ENCODE measurements around the gene SPINDOC.

- TF ChIP-seq POLR2A (IDR thresholded peaks at IDR 0.05; ENCODE audit: borderline replicate concordance, extremely low read depth, insufficient read depth, insufficient read length) (no peak), EZH2 (IDR thresholded peaks at IDR 0.05) (no peak), CTCF (IDR thresholded peaks at IDR 0.05 in 2 of 3, conservative IDR thresholded peaks at IDR 0.05 in 1 of 3; ENCODE audit: borderline replicate concordance in 1 of 3, insufficient read depth in 1 of 3, low read depth in 2 of 3, low read length in 2 of 3) (no peak), JUND (IDR thresholded peaks at IDR 0.05) (no peak), FOSL1 (IDR thresholded peaks at IDR 0.05; ENCODE audit: low read depth) (no peak), REST (IDR thresholded peaks at IDR 0.05; ENCODE audit: low read depth) (no peak), ATF3 (IDR thresholded peaks at IDR 0.05) (no peak), ZNF274 (IDR thresholded peaks at IDR 0.05; ENCODE audit: low read depth, low read length) (no peak), POLR2AphosphoS5 (IDR thresholded peaks at IDR 0.05; ENCODE audit: low read depth, low read length) (no peak), ELF1 (IDR thresholded peaks at IDR 0.05; ENCODE audit: borderline replicate concordance, low read depth) (no peak), MAX (IDR thresholded peaks at IDR 0.05) (no peak)
These were observed 32.0 kb downstream of the SPINDOC start for GRCh38 chr11:63845303-63845702.
